PFSK-1 (cell line): ENCODE data around the gene IFTAP.

ENCODE experiments used
- FOXP2 ChIP-seq: optimal IDR thresholded peaks from 2 replicates; pipeline ENCODE3; 2011; ENCODE audit warnings: borderline replicate concordance, control low read depth, inconsistent platforms; ENCODE audit not compliant: insufficient read depth; ENCODE audit errors: extremely low read length, extremely low read depth
- POLR2AphosphoS5 ChIP-seq: IDR thresholded peaks from 2 replicates; pipeline ENCODE4 v1.6.1; 2012; ENCODE audit warnings: low read depth, mild to moderate bottlenecking, control low read depth, low read length, moderate library complexity
- REST ChIP-seq, 2 experiments: IDR thresholded peaks; 2 replicates each; pipeline versions ENCODE4 v1.6.1 to v1.8.0; 2011 to 2012; ENCODE audit warnings: low read depth in 2 of 2, low read length in 2 of 2, control low read depth in 1 of 2, inconsistent platforms in 1 of 2, mild to moderate bottlenecking in 1 of 2, moderate library complexity in 1 of 2; ENCODE audit not compliant: insufficient read depth in 1 of 2
- SIN3A ChIP-seq: IDR thresholded peaks from 2 replicates; pipeline ENCODE4 v1.6.1; 2012; ENCODE audit warnings: mild to moderate bottlenecking, low read length, moderate library complexity, borderline replicate concordance; ENCODE audit not compliant: insufficient read depth
- TAF1 ChIP-seq: IDR thresholded peaks from 2 replicates; pipeline ENCODE4 v1.6.1; 2012; ENCODE audit warnings: low read length, control low read depth, borderline replicate concordance; ENCODE audit not compliant: insufficient read depth

IFTAP gene

GRCh38 chr11:36577859-36578258, 16.4 kb upstream of the IFTAP start:
- TF ChIP-seq SIN3A (no peak), POLR2AphosphoS5 (no peak), TAF1 (no peak), FOXP2 (no peak), REST (IDR thresholded peaks at IDR 0.05; ENCODE audit: insufficient read depth in 1 of 2, low read depth in 2 of 2, low read length in 2 of 2) (no peak)

- TF ChIP-seq TAF1 (no peak), POLR2AphosphoS5 (no peak), FOXP2 (no peak), REST (IDR thresholded peaks at IDR 0.05; ENCODE audit: insufficient read depth in 1 of 2, low read depth in 2 of 2, low read length in 2 of 2) (no peak)
Observed at GRCh38 chr11:36578458-36578857, 15.8 kb upstream of the IFTAP start.

GRCh38 chr11:36581536-36581935, 12.8 kb upstream of the IFTAP start:
- TF ChIP-seq REST (IDR thresholded peaks at IDR 0.05; ENCODE audit: insufficient read depth in 1 of 2, low read depth in 2 of 2, low read length in 2 of 2) (no peak), TAF1 (no peak), SIN3A (no peak), FOXP2 (no peak), POLR2AphosphoS5 (no peak)

GRCh38 chr11:36583667-36584066, 10.6 kb upstream of the IFTAP start:
- TF ChIP-seq POLR2AphosphoS5 (no peak), FOXP2 (no peak), SIN3A (no peak), REST (IDR thresholded peaks at IDR 0.05; ENCODE audit: insufficient read depth in 1 of 2, low read depth in 2 of 2, low read length in 2 of 2) (no peak), TAF1 (no peak)

- TF ChIP-seq SIN3A = no peak
- no peak for TF ChIP-seq TAF1
- no peak for TF ChIP-seq FOXP2
- TF ChIP-seq POLR2AphosphoS5 = no peak
Observed at GRCh38 chr11:36586543-36586942, 7.8 kb upstream of the IFTAP start.

- TF ChIP-seq FOXP2 (no peak), TAF1 (no peak), POLR2AphosphoS5 (no peak), REST (IDR thresholded peaks at IDR 0.05; ENCODE audit: insufficient read depth in 1 of 2, low read depth in 2 of 2, low read length in 2 of 2) (no peak), SIN3A (no peak)
Observed at GRCh38 chr11:36588099-36588498, 6.2 kb upstream of the IFTAP start.
